GM13977 (cell line): ENCODE measurements around the gene AP4S1.

Experiments used
- DNase-seq: peaks from one replicate; pipeline ENCODE4 v3.0.0; 2012; ENCODE audit warnings: low spot score
- in situ Hi-C: fragments of 300-500 bp; cut with MboI; formaldehyde crosslinking; loops from one replicate; pipeline ENCODE4 v1.12.0; 2022; ENCODE audit warnings: low sequenced_read_pairs, low pct_unique_long_range_greater_than_20kb, mixed read lengths, inconsistent platforms; ENCODE audit not compliant: unreplicated experiment
- TF ChIP-seq, protein P1 (sequence below): IDR thresholded peaks from 2 replicates; pipeline ENCODE4 v1.5.1; 2012; ENCODE audit warnings: mild to moderate bottlenecking, control low read depth; ENCODE audit not compliant: insufficient read depth; ENCODE audit errors: extremely low read depth, missing control alignments

AP4S1 gene

DNA sequence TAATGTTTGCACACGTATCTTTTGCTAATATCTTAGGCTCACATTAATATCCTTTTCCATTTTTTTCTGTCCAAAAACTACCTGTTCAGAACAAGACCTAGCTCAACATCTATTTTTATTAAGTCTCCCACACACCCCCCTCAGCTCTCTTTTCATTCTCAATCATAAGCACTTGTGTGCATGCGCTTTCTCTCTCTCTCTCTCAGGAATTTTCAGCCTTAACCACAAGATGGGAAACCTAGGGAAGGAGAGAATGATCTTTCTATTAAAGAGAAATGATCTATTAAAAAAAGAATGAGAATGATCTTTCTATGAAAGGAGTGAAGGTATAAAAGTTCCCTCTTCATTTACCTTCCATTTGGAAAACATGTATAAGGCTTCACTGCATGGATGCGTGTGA, 39.7 kb upstream of the AP4S1 start:
- no peak for DNase-seq
- in situ Hi-C loops = loop anchor here (10.0 kb wide), 1 partner anchor 89 kb away; no protein-coding TSS in a partner anchor
- TF ChIP-seq, protein P1, sequence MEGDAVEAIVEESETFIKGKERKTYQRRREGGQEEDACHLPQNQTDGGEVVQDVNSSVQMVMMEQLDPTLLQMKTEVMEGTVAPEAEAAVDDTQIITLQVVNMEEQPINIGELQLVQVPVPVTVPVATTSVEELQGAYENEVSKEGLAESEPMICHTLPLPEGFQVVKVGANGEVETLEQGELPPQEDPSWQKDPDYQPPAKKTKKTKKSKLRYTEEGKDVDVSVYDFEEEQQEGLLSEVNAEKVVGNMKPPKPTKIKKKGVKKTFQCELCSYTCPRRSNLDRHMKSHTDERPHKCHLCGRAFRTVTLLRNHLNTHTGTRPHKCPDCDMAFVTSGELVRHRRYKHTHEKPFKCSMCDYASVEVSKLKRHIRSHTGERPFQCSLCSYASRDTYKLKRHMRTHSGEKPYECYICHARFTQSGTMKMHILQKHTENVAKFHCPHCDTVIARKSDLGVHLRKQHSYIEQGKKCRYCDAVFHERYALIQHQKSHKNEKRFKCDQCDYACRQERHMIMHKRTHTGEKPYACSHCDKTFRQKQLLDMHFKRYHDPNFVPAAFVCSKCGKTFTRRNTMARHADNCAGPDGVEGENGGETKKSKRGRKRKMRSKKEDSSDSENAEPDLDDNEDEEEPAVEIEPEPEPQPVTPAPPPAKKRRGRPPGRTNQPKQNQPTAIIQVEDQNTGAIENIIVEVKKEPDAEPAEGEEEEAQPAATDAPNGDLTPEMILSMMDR = no peak

DNA sequence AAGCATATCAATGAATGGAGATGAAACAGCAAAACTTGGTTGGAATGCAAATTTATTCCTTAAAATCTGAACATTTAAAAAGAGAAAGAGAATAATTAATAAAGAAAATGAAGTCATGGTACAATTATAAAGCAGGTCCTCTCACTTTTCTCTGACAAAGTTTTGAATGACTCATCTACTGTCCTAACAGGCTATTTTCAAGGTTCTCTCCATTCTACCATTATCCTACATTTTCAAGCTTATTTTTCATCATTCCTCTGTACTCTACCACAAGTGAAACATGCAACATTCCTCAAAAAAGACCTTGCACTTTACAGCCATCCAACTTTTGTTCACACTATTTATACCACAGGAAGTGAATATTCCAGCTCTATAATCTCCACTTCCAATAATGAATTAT, 36.9 kb upstream of the AP4S1 start:
- no peak for DNase-seq
- TF ChIP-seq, protein P1 = no peak
- in situ Hi-C loops = loop anchor here (10.0 kb wide), 1 partner anchor 86 kb away; no protein-coding TSS in a partner anchor

DNA sequence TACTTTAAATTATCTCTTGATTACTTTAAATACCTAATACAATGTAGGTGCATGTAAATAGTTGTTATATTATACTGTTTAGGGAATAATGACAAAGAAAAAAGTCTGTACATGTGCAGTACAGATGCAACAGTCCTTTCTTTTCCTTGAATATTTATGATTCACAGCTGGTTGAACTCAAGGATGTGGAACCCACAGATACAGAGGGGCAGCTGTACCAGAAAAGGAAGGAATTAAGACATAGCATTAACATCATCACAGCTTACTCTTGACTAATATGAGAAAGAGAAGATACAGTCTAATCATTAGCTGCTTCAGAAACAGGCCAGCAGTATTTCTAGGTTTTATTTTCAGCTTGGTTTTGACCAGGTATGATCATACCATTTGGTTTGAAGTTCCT, 34.7 kb upstream of the AP4S1 start:
- no peak for DNase-seq
- in situ Hi-C loops = no loop called here
- TF ChIP-seq, protein P1 = no peak

DNA sequence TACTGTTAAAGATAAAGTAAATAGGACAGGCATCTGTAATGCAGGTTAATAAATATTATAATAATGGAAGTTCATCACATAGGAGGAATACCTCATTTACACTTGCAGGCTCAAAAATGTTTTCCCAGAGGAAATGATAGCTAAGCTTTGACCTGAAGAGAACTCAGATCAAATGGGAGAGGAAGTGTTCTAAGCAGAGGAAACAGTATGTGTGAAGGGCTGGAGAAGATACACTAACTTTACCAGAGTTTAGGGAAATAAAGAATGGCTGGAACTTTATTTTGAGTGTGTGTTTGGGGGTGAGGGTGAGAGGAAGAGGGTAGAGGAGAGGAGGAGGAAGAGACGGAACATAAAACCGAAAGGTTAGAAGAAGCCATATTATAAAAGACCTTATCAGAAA, 34.0 kb upstream of the AP4S1 start:
- TF ChIP-seq, protein P1 = no peak
- in situ Hi-C loops = no loop called here
- no peak for DNase-seq

DNA sequence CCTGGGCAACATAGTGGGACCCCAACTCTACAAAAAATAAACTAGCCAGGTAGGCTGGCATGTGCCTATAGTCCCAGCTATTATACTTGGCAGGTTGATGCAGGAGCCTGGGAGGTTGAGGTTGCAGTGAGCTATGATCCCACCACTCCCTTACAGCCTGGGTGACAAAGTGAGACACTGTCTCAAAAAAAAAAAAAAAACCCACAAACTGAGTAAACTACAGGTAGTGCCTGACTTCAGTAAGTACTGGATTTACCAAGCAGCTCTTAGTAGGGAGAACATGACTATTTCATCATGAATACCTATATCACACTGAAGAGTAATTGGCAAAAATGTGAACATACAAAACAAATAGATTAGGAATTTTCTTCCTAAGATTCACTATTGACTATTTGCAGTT, 32.4 kb upstream of the AP4S1 start:
- TF ChIP-seq, protein P1 = no peak
- no peak for DNase-seq
- in situ Hi-C loops = no loop called here

DNA sequence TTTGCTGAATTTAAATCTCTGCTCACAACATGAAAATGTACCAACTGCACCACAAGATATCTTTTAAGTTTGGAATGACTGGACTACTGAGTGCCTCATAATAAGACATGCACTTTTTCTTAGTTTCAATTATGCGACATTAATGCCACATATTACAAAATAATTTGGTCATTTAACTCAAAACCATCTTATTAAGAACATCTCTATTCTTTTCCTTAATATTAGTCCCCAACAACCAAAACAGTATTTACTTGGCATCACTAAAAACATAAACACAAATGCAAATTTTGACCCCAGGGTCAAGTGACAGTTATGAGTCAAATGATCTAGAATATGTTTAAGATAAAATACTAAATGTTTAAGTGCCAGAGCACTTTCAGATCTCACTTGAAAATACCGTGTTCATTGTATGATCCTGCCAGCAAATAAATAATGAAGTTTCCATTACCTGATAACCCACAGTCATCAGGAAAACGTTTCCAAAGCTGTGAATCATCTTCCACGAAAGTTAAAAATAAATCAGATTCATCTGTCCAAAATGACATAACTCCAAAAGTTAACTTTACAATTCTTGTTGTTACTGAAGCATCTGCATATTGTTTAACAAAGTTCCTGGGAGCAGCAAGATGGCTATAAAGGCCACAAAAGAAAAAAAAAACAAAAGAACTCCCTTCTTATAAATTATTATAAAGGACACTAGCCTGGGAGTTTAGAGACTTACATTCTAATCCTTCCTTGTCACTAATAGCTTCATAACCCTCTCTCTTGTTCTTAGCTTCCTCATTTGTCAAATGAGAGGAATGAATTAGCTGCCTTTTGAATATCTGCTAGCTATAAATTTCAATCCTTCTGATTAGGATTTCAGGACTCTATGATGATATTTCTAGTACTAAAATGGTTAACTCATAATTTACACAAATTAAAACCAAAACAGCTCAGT, 30.5 kb upstream of the AP4S1 start:
- in situ Hi-C loops = no loop called here
- TF ChIP-seq, protein P1 = no peak
- no peak for DNase-seq
